Caco-2 (cell line): ENCODE data around the gene MESP1. TPM values are rescaled to one million over a fixed set of nuclear protein-coding genes. Genes with fewer than 3 reads are reported as not detected.

Source experiments
- BruUV-seq: library from RNA; stranded (reverse); fragments of 400-500 nt; replicated peaks from 2 replicates; lab custom pipeline; 2021; lab: Mats Ljungman, UMichigan
- CTCF ChIA-PET: fragments of 300-600 bp; sonication (Branson Sonifier 250); formaldehyde crosslinking; loops from one replicate; lab custom pipeline; 2022; ENCODE audit warnings: antibody characterized with exemption; lab: Charles Lee
- POLR2A ChIA-PET: fragments of 300-600 bp; sonication (Branson Sonifier 250); formaldehyde crosslinking; loops from one replicate; lab custom pipeline; 2022; ENCODE audit warnings: antibody characterized with exemption; lab: Charles Lee
- DNase-seq, 2 experiments: peaks; one replicate each; pipeline versions ENCODE4 v3.0.0 to v3.0.0-alpha.2; 2020 to 2022
- H3K27me3 ChIP-seq: replicated peaks from 2 replicates; pipeline ENCODE4 v1.6.0; 2011; ENCODE audit warnings: low read length; ENCODE audit not compliant: control insufficient read depth, insufficient read depth
- H3K36me3 ChIP-seq: 2 replicates; pipeline ENCODE4 v1.5.1; 2011; ENCODE audit warnings: low read length; ENCODE audit not compliant: control insufficient read depth, insufficient read depth
- H3K4me1 ChIP-seq: fragments of 250-450 bp; sonication (Bioruptor Pico); 2 replicates; pipeline ENCODE4 v1.5.1; 2020; ENCODE audit warnings: mild to moderate bottlenecking
- H3K4me3 ChIP-seq: 2 replicates; pipeline ENCODE4 v1.5.1; 2011; ENCODE audit warnings: low read depth, mild to moderate bottlenecking, control low read depth, low read length
- H3K9me3 ChIP-seq: fragments of 250-450 bp; sonication (Bioruptor Pico); 2 replicates; pipeline ENCODE4 v1.5.1; 2020; ENCODE audit warnings: mild to moderate bottlenecking, moderate library complexity
- H3K27ac Mint-ChIP-seq: one replicate; pipeline ENCODE4 v1.8.0; 2022; ENCODE audit warnings: mixed read lengths; ENCODE audit not compliant: unreplicated experiment
- H3K27me3 Mint-ChIP-seq: one replicate; pipeline ENCODE4 v1.8.0; 2022; ENCODE audit warnings: mixed read lengths; ENCODE audit not compliant: insufficient read depth, unreplicated experiment
- H3K36me3 Mint-ChIP-seq: one replicate; pipeline ENCODE4 v1.8.0; 2022; ENCODE audit warnings: mild to moderate bottlenecking, mixed read lengths; ENCODE audit not compliant: insufficient read depth, unreplicated experiment
- H3K4me1 Mint-ChIP-seq: one replicate; pipeline ENCODE4 v1.8.0; 2022; ENCODE audit warnings: low read depth, mixed read lengths; ENCODE audit not compliant: unreplicated experiment
- H3K4me3 Mint-ChIP-seq: one replicate; pipeline ENCODE4 v1.8.0; 2022; ENCODE audit warnings: mild to moderate bottlenecking, moderate library complexity, mixed read lengths; ENCODE audit not compliant: unreplicated experiment
- H3K9me3 Mint-ChIP-seq: one replicate; pipeline ENCODE4 v1.8.0; 2022; ENCODE audit warnings: mixed read lengths; ENCODE audit not compliant: unreplicated experiment
- CTCF ChIP-seq, 2 experiments: fragments of 200-600 bp in 1 of 2; IDR thresholded peaks; 1 replicate in 1 of 2; 2 replicates in 1 of 2; pipeline versions ENCODE4 v1.5.1 to v1.8.0; 2011 to 2022; ENCODE audit warnings: antibody characterized with exemption in 1 of 2, control low read depth in 1 of 2, inconsistent platforms in 1 of 2, low read depth in 1 of 2, low read length in 1 of 2, mild to moderate bottlenecking in 1 of 2, moderate library complexity in 1 of 2; ENCODE audit not compliant: insufficient read depth in 1 of 2, severe bottlenecking in 1 of 2, unreplicated experiment in 1 of 2
- intact Hi-C: fragments of 100-400 bp; cut with micrococcal nuclease; formaldehyde crosslinking; loops from one replicate; pipeline ENCODE4 v1.10.0; 2022; ENCODE audit not compliant: unreplicated experiment
- total RNA-seq: library from RNA; stranded (reverse); gene quantifications from 2 replicates; pipeline ENCODE4 v1.2.3, GENCODE V29; 2022

Gene MESP1
- total RNA-seq, 1 experiment from 2014 or later = 1.00 TPM

GRCh38 chr15:89772932-89773583 lies 22.0 kb upstream of the MESP1 start:
- no peaks in the 10 kb centered on the region for H3K4me1 Mint-ChIP-seq
- BruUV-seq = no TSS peak
- TF ChIP-seq CTCF (IDR thresholded peaks at IDR 0.05; ENCODE audit: insufficient read depth in 1 of 2, low read depth in 1 of 2, low read length in 1 of 2, severe bottlenecking in 1 of 2, unreplicated experiment in 1 of 2) = peak; percentile 22 to 39
- ChIA-PET POLR2A (interaction anchor here (1.0 kb wide), 1 partner anchor 102 kb away, joined by 3 read pairs; no protein-coding TSS in a partner anchor), CTCF (interaction anchor here (1.2 to 2.2 kb wide), 2 partner anchors 12 to 102 kb away, joined by 12 to 21 read pairs; no protein-coding TSS in a partner anchor)
- intact Hi-C loops = no loop called here
- H3K36me3 Mint-ChIP-seq = no peaks in the 10 kb centered on the region
- no peak overlapping the region for H3K4me3 Mint-ChIP-seq
- no peak overlapping the region for H3K4me3 ChIP-seq
- no peaks in the 10 kb centered on the region for H3K9me3 Mint-ChIP-seq
- no peaks in the 10 kb centered on the region for H3K27me3 Mint-ChIP-seq
- 0 out of 2 replicates have a peak, but pooled peaks cover 8% of the 10 kb centered on the region for H3K4me1 ChIP-seq
- H3K27ac Mint-ChIP-seq = no peak overlapping the region
- peak in 1 of 2 experiments; percentile 40 for DNase-seq
- no peaks in the 10 kb centered on the region for H3K36me3 ChIP-seq
- H3K9me3 ChIP-seq = no peaks in the 10 kb centered on the region
- H3K27me3 ChIP-seq = no peaks in the 10 kb centered on the region

GRCh38 chr15:89770041-89770440 lies 19.0 kb upstream of the MESP1 start:
- H3K4me1 Mint-ChIP-seq = no peaks in the 10 kb centered on the region
- no peak overlapping the region for H3K4me3 ChIP-seq
- H3K27me3 ChIP-seq = no peaks in the 10 kb centered on the region
- no peak for TF ChIP-seq CTCF (IDR thresholded peaks at IDR 0.05; ENCODE audit: insufficient read depth in 1 of 2, low read depth in 1 of 2, low read length in 1 of 2, severe bottlenecking in 1 of 2, unreplicated experiment in 1 of 2)
- no peaks in the 10 kb centered on the region for H3K36me3 ChIP-seq
- no peak overlapping the region for H3K4me3 Mint-ChIP-seq
- BruUV-seq = no TSS peak
- DNase-seq = no peak
- H3K27me3 Mint-ChIP-seq = no peaks in the 10 kb centered on the region
- CTCF ChIA-PET = no interaction called here
- POLR2A ChIA-PET = no interaction called here
- 0 out of 2 replicates have a peak, but pooled peaks cover 8% of the 10 kb centered on the region for H3K4me1 ChIP-seq
- H3K36me3 Mint-ChIP-seq = no peaks in the 10 kb centered on the region
- H3K9me3 Mint-ChIP-seq = no peaks in the 10 kb centered on the region
- intact Hi-C loops = no loop called here
- no peaks in the 10 kb centered on the region for H3K9me3 ChIP-seq
- no peak overlapping the region for H3K27ac Mint-ChIP-seq

- Histone ChIP-seq H3K36me3 (no peaks in the 10 kb centered on the region), H3K9me3 (no peaks in the 10 kb centered on the region), H3K4me1 (0 out of 2 replicates have a peak, but pooled peaks cover 5% of the 10 kb centered on the region), H3K27me3 (no peaks in the 10 kb centered on the region), H3K4me3 (no peak overlapping the region)
- no peak for DNase-seq
- Mint-ChIP-seq H3K27ac (no peak overlapping the region), H3K4me1 (no peaks in the 10 kb centered on the region), H3K9me3 (no peaks in the 10 kb centered on the region), H3K36me3 (no peaks in the 10 kb centered on the region), H3K27me3 (no peaks in the 10 kb centered on the region), H3K4me3 (no peak overlapping the region)
- ChIA-PET CTCF (interaction anchor here (0.7 kb wide), 1 partner anchor 8 kb away, joined by 3 read pairs; no protein-coding TSS in a partner anchor), POLR2A (no interaction called here)
- no peak for TF ChIP-seq CTCF (IDR thresholded peaks at IDR 0.05; ENCODE audit: insufficient read depth in 1 of 2, low read depth in 1 of 2, low read length in 1 of 2, severe bottlenecking in 1 of 2, unreplicated experiment in 1 of 2)
- BruUV-seq = no TSS peak
- intact Hi-C loops = loop anchor here (10.0 kb wide), 1 partner anchor 55 kb away; no protein-coding TSS in a partner anchor
Measured at GRCh38 chr15:89769366-89769765, 18.3 kb upstream of the MESP1 start.
